Measurements from ENCODE around the gene GDPD4.

GDPD4 gene

DNA sequence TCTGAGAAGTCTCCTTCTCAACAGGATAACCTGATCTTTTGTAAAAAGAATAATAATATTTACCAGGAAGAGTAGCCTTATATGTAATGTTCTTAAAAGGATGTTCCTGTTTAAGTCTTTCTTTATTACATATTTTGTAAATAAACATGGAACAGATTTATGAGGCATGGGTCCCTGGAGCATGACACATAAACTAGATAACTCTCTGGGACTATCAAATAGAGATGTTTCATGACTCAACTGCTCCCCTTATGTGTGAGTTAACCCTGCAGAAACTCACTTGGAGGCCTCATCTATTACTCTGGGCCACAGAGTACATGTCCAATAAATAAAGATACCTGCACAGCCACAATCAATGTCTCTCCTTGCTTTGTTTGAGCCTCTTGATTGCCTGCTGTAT is 64.6 kb downstream of the GDPD4 start:
- TF ChIP-seq, protein P1, sequence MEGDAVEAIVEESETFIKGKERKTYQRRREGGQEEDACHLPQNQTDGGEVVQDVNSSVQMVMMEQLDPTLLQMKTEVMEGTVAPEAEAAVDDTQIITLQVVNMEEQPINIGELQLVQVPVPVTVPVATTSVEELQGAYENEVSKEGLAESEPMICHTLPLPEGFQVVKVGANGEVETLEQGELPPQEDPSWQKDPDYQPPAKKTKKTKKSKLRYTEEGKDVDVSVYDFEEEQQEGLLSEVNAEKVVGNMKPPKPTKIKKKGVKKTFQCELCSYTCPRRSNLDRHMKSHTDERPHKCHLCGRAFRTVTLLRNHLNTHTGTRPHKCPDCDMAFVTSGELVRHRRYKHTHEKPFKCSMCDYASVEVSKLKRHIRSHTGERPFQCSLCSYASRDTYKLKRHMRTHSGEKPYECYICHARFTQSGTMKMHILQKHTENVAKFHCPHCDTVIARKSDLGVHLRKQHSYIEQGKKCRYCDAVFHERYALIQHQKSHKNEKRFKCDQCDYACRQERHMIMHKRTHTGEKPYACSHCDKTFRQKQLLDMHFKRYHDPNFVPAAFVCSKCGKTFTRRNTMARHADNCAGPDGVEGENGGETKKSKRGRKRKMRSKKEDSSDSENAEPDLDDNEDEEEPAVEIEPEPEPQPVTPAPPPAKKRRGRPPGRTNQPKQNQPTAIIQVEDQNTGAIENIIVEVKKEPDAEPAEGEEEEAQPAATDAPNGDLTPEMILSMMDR (IDR thresholded peaks at IDR 0.05; ENCODE audit: low read depth, low read length): no peak
- no peak overlapping the region for H3K4me3 ChIP-seq (ENCODE audit: low read depth, low read length)

DNA sequence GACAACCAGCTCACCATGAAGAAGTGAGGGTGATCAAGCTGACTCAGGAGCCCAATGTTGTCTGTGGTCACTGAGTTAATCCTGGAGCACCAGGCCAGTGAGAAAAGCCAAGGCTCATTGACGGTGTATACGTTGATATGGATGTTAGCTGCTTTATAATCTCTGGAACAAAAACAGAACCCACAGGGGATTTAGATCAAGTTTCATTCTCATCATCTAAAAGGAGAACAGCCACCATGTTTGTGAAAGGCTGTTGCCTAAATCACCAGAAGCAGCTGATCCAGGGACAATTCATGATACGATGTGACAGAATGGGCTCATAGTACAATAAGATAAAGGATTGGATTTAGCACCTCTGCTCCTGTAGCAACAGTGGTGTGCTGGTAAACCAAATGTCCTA is 68.5 kb downstream of the GDPD4 start:
- TF ChIP-seq, protein P1 (IDR thresholded peaks at IDR 0.05; ENCODE audit: low read depth, low read length): no peak
- no peak overlapping the region for H3K4me3 ChIP-seq (ENCODE audit: low read depth, low read length)

DNA sequence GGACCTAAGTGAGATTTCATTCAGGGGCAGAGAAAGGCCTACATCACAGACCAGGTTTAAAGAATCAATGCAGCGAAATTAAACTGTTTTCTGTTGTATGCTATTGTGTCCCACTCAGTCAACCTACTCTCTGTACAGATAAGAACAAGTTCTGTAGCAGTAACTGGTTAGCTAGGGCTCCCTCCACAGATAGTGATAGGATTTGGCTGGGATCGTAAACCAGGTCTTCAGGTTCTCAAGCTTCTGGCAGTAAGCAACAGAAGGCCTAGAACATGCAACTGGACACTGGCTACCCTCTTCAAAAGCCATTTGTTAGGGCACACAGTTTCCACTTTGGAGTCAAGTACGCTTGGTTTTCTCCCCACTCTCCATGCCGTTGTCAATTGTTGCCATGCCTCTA is 69.2 kb downstream of the GDPD4 start:
- no peak overlapping the region for H3K4me3 ChIP-seq (ENCODE audit: low read depth, low read length)
- TF ChIP-seq, protein P1 (IDR thresholded peaks at IDR 0.05; ENCODE audit: low read depth, low read length): no peak

DNA sequence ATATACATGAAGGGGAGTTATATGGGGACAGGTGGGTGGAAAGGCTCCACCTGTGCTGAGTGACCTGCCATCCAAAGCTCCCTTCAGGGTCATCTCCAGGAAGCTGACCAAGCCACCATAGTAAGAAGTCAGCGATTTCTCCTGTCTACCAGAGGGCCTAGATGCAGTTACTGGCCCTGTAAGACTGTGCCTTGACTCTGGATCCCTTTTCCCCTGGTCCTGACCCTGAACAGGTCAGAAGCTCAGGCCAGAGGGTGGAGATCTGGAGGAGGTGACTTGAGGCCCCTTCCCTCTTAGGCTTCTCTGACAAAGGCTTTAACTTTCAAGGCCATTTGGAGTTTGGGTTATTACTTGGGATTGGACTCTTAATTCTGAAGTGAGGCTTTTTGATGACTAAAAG is 69.7 kb downstream of the GDPD4 start:
- H3K4me3 ChIP-seq (ENCODE audit: low read depth, low read length): no peak overlapping the region
- TF ChIP-seq, protein P1 (IDR thresholded peaks at IDR 0.05; ENCODE audit: low read depth, low read length): no peak

DNA sequence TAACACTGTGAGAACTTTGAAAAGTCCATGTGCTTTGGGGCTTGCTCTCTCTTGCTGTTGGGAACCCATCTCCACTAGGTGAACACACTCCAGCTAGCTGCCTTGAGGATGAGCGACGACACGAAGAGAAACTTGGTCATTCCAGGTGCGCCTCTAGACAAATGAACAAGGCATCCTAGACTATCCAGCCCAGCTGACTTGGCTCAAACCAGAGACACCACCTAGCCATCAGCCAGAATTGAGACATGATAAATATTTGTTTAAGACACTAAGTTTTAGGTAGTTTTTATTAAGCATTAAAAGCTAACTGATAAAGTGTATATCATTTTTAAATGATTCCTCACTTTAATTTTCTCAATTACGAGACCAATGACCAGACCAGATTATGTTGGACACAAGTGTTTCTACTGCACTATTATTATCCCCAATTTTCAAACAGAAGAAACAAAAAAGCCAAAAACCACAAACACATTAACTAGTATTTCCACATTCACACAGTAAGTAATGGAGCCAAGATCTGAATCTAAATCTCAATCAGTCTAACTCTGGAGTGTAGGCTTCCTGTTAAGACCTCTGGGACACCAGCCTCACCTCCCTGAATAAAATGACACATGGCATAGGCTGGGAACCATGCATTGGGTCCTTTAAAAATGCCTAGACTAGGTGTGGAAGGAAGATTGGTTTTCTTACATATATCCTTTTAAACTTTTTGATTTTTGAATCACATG is 70.4 kb downstream of the GDPD4 start:
- H3K4me3 ChIP-seq (ENCODE audit: low read depth, low read length): no peak overlapping the region
- TF ChIP-seq, protein P1 (IDR thresholded peaks at IDR 0.05; ENCODE audit: low read depth, low read length): no peak

DNA sequence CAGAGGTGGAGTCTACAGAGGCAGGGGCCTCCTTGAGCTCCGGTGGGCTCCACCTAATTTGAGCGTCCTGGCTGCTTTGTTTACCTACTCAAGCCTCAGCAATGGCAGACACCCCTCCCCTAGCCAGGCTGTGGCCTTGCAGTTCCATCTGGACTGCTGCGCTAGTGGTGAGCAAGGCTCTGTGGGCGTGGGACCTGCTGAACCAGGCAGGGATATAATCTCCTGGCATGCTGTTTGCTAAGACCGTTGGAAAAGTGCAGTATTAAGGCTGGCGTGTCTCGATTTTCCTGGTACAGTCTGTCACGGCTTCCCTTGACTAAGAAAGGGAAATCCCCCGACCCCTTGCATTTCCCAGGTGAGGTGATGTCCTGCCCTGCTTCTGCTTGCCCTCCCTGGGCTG is 77.7 kb downstream of the GDPD4 start:
- H3K4me3 ChIP-seq (ENCODE audit: low read depth, low read length): no peak overlapping the region
- TF ChIP-seq, protein P1 (IDR thresholded peaks at IDR 0.05; ENCODE audit: low read depth, low read length): no peak

DNA sequence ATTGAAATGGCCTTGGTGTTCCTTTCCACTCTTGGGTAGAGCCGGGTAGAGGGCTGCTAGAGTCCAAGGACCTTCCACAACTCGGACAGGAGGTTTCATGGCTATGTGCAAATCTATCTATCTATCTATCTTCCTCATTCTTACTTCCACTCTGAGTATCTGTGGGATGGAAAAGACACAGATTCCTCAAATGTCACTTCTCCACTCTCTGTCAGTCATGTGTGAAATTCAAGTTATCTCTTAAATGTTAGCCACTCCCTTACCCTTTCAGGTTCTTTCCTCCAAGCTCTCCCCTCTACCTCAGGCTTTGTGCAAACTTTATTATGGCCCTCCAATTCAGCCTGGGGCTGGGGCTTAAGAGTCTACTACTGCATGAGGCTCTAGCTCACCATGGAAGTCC is 84.3 kb downstream of the GDPD4 start:
- H3K4me3 ChIP-seq (ENCODE audit: low read depth, low read length): no peak overlapping the region
- TF ChIP-seq, protein P1 (IDR thresholded peaks at IDR 0.05; ENCODE audit: low read depth, low read length): no peak
